Measurements from ENCODE around the gene USP47.

Gene USP47

DNA sequence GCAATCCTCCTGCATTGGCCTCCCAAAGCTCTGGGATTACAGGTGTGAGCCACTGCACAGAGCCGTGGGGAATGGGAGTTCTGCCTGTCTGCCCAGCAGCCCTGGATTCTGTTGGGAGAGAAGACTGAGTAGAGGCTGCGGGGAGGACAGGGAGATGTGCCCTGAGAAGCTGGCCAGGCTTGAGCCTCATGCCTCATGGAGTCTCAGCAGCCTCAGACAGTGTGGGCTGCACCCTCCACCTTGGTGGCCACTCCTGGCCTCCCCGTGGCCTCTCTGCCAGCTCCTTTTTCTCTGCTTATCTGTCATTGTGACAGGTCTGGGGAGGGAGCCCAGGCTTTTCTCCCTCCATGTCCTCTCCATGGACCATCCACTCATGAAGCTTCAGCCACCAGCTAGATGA, 123.4 kb downstream of the USP47 start:
- no peak for TF ChIP-seq PAX5 (IDR thresholded peaks at IDR 0.05; ENCODE audit: insufficient read depth, low read length, severe bottlenecking)
- no peak for TF ChIP-seq SPI1 (IDR thresholded peaks at IDR 0.05; ENCODE audit: low read depth, low read length)
- no peak for TF ChIP-seq POLR2A (IDR thresholded peaks at IDR 0.05; ENCODE audit: low read depth, low read length)
- no peak for TF ChIP-seq POLR2AphosphoS5 (IDR thresholded peaks at IDR 0.05; ENCODE audit: low read depth, low read length)
- DNase-seq (ENCODE audit: insufficient read length, low spot score) (no peak), FAIRE-seq (no peak)

DNA sequence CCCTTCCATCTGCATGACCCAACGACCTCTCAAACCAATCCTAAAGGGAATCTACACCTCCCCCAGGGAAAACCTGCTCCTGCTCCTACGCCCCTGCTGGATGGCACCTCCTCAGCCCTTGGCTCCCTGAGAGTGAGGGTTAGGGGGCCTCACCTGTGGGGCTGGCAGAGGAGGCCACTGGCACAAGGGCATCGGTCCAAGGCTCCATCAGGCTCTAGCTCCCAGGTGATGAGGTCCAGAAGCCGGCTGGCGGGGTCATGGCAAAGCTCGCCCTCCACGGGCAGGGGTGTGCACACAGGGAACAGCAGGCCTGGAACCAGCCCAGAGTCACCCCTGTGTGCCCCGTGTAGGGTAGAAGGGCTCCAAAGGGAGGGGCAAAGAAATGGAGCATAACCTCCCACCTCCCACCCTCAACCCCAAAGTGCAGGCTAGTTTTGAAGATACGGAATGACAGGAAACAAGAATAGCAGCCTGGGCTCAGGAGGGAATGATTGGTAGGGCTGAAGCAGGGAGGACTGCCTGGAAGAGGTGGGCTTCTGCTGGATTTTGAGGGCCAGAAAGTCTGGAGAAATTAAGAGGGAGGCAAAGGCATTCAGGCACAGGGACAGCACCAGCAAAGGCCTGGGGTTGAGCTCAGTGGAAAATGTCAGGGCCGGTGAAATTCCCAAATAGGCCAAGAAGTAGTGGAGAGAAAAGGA, 124.0 kb downstream of the USP47 start:
- FAIRE-seq = no peak
- TF ChIP-seq TAF1 (IDR thresholded peaks at IDR 0.05; ENCODE audit: low read depth, low read length) (no peak), POU2F2 (IDR thresholded peaks at IDR 0.05; ENCODE audit: low read depth, low read length) (no peak), PAX5 (IDR thresholded peaks at IDR 0.05; ENCODE audit: insufficient read depth, low read length, severe bottlenecking) (no peak), SPI1 (IDR thresholded peaks at IDR 0.05; ENCODE audit: low read depth, low read length) (no peak), POLR2A (IDR thresholded peaks at IDR 0.05; ENCODE audit: low read depth, low read length) (no peak), POLR2AphosphoS5 (IDR thresholded peaks at IDR 0.05; ENCODE audit: low read depth, low read length) (no peak)

GRCh38 chr11:11966354-11966741, 124.6 kb downstream of the USP47 start:
- FAIRE-seq = no peak
- TF ChIP-seq POU2F2 (IDR thresholded peaks at IDR 0.05; ENCODE audit: low read depth, low read length) (no peak), PAX5 (IDR thresholded peaks at IDR 0.05; ENCODE audit: insufficient read depth, low read length, severe bottlenecking) (no peak), POLR2A (IDR thresholded peaks at IDR 0.05; ENCODE audit: low read depth, low read length) (no peak), SPI1 (IDR thresholded peaks at IDR 0.05; ENCODE audit: low read depth, low read length) (no peak), POLR2AphosphoS5 (IDR thresholded peaks at IDR 0.05; ENCODE audit: low read depth, low read length) (no peak), TAF1 (IDR thresholded peaks at IDR 0.05; ENCODE audit: low read depth, low read length) (no peak)
- no peak for DNase-seq (ENCODE audit: insufficient read length, low spot score)

More for the DNA sequence above, 124.0 kb downstream of the USP47 start:
- no peak for DNase-seq (ENCODE audit: insufficient read length, low spot score)

GRCh38 chr11:11966826-11967668, 125.3 kb downstream of the USP47 start:
- peak; percentile 79 for DNase-seq (ENCODE audit: insufficient read length, low spot score)
- TF ChIP-seq POLR2A (IDR thresholded peaks at IDR 0.05; ENCODE audit: low read depth, low read length) (no peak), POLR2AphosphoS5 (IDR thresholded peaks at IDR 0.05; ENCODE audit: low read depth, low read length) (no peak), POU2F2 (IDR thresholded peaks at IDR 0.05; ENCODE audit: low read depth, low read length) (no peak), TAF1 (IDR thresholded peaks at IDR 0.05; ENCODE audit: low read depth, low read length) (no peak), PAX5 (IDR thresholded peaks at IDR 0.05; ENCODE audit: insufficient read depth, low read length, severe bottlenecking) (no peak), SPI1 (IDR thresholded peaks at IDR 0.05; ENCODE audit: low read depth, low read length) (no peak)
- peak; percentile 76 for FAIRE-seq

GRCh38 chr11:11967669-11968510, 126.1 kb downstream of the USP47 start:
- TF ChIP-seq SPI1 (IDR thresholded peaks at IDR 0.05; ENCODE audit: low read depth, low read length) (no peak), POLR2A (IDR thresholded peaks at IDR 0.05; ENCODE audit: low read depth, low read length) (no peak), TAF1 (IDR thresholded peaks at IDR 0.05; ENCODE audit: low read depth, low read length) (no peak), PAX5 (IDR thresholded peaks at IDR 0.05; ENCODE audit: insufficient read depth, low read length, severe bottlenecking) (no peak), POLR2AphosphoS5 (IDR thresholded peaks at IDR 0.05; ENCODE audit: low read depth, low read length) (no peak), POU2F2 (IDR thresholded peaks at IDR 0.05; ENCODE audit: low read depth, low read length) (no peak)
- DNase-seq (ENCODE audit: insufficient read length, low spot score) (no peak), FAIRE-seq (no peak)

- TF ChIP-seq POLR2AphosphoS5 (IDR thresholded peaks at IDR 0.05; ENCODE audit: low read depth, low read length) = no peak
- no peak for TF ChIP-seq TAF1 (IDR thresholded peaks at IDR 0.05; ENCODE audit: low read depth, low read length)
- TF ChIP-seq POU2F2 (IDR thresholded peaks at IDR 0.05; ENCODE audit: low read depth, low read length) = no peak
- TF ChIP-seq SPI1 (IDR thresholded peaks at IDR 0.05; ENCODE audit: low read depth, low read length) = no peak
- no peak for TF ChIP-seq PAX5 (IDR thresholded peaks at IDR 0.05; ENCODE audit: insufficient read depth, low read length, severe bottlenecking)
- TF ChIP-seq POLR2A (IDR thresholded peaks at IDR 0.05; ENCODE audit: low read depth, low read length) = no peak
- no peak for FAIRE-seq
- DNase-seq (ENCODE audit: insufficient read length, low spot score) = no peak
Observed at GRCh38 chr11:11968511-11969280, 126.9 kb downstream of the USP47 start.

DNA sequence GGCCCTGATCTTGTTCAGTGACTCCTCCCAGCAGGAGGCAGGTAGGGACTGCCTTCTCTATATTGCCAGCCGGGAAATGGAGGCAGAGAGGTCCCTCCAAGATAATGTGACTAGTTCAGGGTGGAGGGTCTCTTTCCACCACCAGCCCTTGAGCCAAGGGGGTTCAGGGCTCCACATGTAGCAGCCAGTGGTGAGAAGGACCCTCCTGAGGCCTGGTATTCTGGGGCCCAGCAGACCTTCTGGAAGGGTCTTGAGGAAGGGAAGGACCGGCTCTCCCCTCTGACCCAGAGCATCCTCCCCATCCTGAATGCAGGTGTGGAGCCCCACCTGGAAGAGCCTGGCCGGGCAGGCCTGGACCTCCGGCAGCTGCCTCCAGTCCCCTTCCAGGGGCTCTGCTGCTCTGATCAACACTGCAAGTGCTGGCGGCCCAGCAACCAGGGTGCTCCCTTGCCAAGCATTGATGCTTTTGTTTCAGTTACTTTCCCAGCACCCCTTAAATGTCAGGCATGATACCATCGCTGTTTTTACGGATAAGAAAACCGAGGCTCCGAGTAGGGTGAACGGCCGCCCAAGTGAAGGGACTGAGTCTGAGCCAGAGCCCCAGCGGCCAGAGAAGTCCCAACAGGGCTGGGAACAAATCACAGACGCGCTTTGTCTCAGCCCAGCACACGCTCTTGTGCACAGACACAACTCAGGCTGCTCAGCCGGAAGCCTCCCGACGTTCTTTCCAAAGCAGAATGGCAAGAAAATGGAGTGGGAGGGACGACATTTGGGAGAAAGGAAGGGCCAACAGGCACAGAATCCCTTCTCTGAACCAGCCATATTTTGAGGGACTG, 127.8 kb downstream of the USP47 start:
- DNase-seq (ENCODE audit: insufficient read length, low spot score) (no peak), FAIRE-seq (no peak)
- TF ChIP-seq POLR2AphosphoS5 (IDR thresholded peaks at IDR 0.05; ENCODE audit: low read depth, low read length) (no peak), POLR2A (IDR thresholded peaks at IDR 0.05; ENCODE audit: low read depth, low read length) (no peak), PAX5 (IDR thresholded peaks at IDR 0.05; ENCODE audit: insufficient read depth, low read length, severe bottlenecking) (no peak), TAF1 (IDR thresholded peaks at IDR 0.05; ENCODE audit: low read depth, low read length) (no peak), SPI1 (IDR thresholded peaks at IDR 0.05; ENCODE audit: low read depth, low read length) (no peak)

- no peak for DNase-seq (ENCODE audit: insufficient read length, low spot score)
- TF ChIP-seq POLR2A (IDR thresholded peaks at IDR 0.05; ENCODE audit: low read depth, low read length) (no peak), TAF1 (IDR thresholded peaks at IDR 0.05; ENCODE audit: low read depth, low read length) (no peak), POLR2AphosphoS5 (IDR thresholded peaks at IDR 0.05; ENCODE audit: low read depth, low read length) (no peak), PAX5 (IDR thresholded peaks at IDR 0.05; ENCODE audit: insufficient read depth, low read length, severe bottlenecking) (no peak), POU2F2 (IDR thresholded peaks at IDR 0.05; ENCODE audit: low read depth, low read length) (no peak), SPI1 (IDR thresholded peaks at IDR 0.05; ENCODE audit: low read depth, low read length) (no peak)
Observed at GRCh38 chr11:11970556-11970955, 128.8 kb downstream of the USP47 start.

More at GRCh38 chr11:11970556-11970955, 128.8 kb downstream of the USP47 start:
- no peak for FAIRE-seq

Measured in GM12891 (cell line).